Ascending aorta (tissue), 2 donors: ENCODE results near the gene PSMD4. TPM values are rescaled to one million over a fixed set of nuclear protein-coding genes. Genes with fewer than 3 reads are reported as not detected.

ENCODE experiments used
- DNase-seq, 2 donors: peaks; one replicate each; pipeline ENCODE4 v3.0.0-alpha.2; 2019; ENCODE audit warnings: low spot score in 2 of 2
- H3K27ac ChIP-seq, 2 donors: fragments of 200-600 bp; sonication (generic); one replicate each; pipeline ENCODE4 v1.5.1; 2016 to 2017; ENCODE audit warnings: mild to moderate bottlenecking in 1 of 2
- H3K27me3 ChIP-seq: fragments of 200-600 bp; sonication (generic); one replicate; pipeline ENCODE4 v1.5.1; 2017
- H3K36me3 ChIP-seq, 2 donors: fragments of 200-600 bp; sonication (generic); one replicate each; pipeline ENCODE4 v1.5.1; 2016
- H3K4me1 ChIP-seq, 2 donors: fragments of 200-600 bp; sonication (generic); one replicate each; pipeline ENCODE4 v1.5.1; 2016 to 2017; ENCODE audit warnings: mild to moderate bottlenecking in 1 of 2
- H3K4me3 ChIP-seq, 2 donors: fragments of 200-600 bp; sonication (generic); one replicate each; pipeline ENCODE4 v1.5.1; 2016 to 2017; ENCODE audit warnings: mild to moderate bottlenecking in 1 of 2
- H3K9me3 ChIP-seq, 2 donors: fragments of 200-600 bp; sonication (generic); one replicate each; pipeline ENCODE4 v1.5.1; 2016
- CTCF ChIP-seq, 3 experiments: fragments of 200-600 bp in 2 of 3; fragments of 450-650 bp in 1 of 3; sonication (generic) in 2 of 3; IDR thresholded peaks; one replicate each; pipeline ENCODE4 v1.5.1; 2016 to 2019; ENCODE audit warnings: antibody characterized with exemption in 3 of 3, mild to moderate bottlenecking in 1 of 3, moderate library complexity in 1 of 3
- intact Hi-C: fragments of 100-400 bp; cut with DNase I; formaldehyde crosslinking; loops from one replicate; pipeline ENCODE4 v1.15.1; 2023
- total RNA-seq: library from RNA; depleted of rRNA; stranded (reverse); fragments of >200 nt; gene quantifications from one replicate; pipeline ENCODE4 v1.1.0, GENCODE V29; 2016

PSMD4 gene
- total RNA-seq, 1 donor from 2014 or later = 83.5 TPM

- DNase-seq = no peak
- intact Hi-C loops = no loop called here
- H3K4me3 ChIP-seq = no peak overlapping the region
- H3K4me1 ChIP-seq = peaks cover 9 to 38% of the 10 kb centered on the region in 2 donors
- peak overlapping the region; percentile 79 to 85 for H3K27ac ChIP-seq
- H3K27me3 ChIP-seq = no peaks in the 10 kb centered on the region
- TF ChIP-seq CTCF (IDR thresholded peaks at IDR 0.05) = no peak
- H3K36me3 ChIP-seq = peaks cover 25 to 68% of the 10 kb centered on the region in 2 donors
- no peaks in the 10 kb centered on the region for H3K9me3 ChIP-seq
Measured at GRCh38 chr1:151312411-151312810, 57.9 kb downstream of the PSMD4 start.

DNA sequence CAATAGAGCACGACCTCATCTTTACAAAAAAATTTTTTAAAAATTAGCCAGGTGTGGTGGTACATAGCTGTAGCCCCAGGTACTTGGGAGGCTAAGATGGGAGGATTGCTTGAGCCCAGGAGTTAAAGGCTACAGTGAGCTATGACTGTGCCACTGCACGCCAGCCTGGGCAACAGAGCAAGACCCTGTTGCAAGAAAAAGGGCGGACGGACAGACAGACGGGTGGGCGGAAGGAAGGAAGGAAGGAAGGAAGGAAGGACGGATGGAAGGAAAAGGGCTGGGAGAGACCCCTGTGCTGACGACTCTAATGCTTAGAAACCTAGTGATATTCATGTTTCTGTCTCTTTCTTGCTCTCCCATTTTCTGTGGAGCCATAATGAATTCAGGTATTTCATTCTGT, 58.3 kb downstream of the PSMD4 start:
- no peak for TF ChIP-seq CTCF (IDR thresholded peaks at IDR 0.05)
- H3K36me3 ChIP-seq = peaks cover 21 to 64% of the 10 kb centered on the region in 2 donors
- H3K9me3 ChIP-seq = no peaks in the 10 kb centered on the region
- intact Hi-C loops = no loop called here
- peaks cover 9 to 38% of the 10 kb centered on the region in 2 donors for H3K4me1 ChIP-seq
- DNase-seq = no peak
- H3K27me3 ChIP-seq = no peaks in the 10 kb centered on the region
- H3K4me3 ChIP-seq = no peak overlapping the region
- H3K27ac ChIP-seq = peak overlapping the region; percentile 79 to 85

GRCh38 chr1:151313501-151313900, 59.0 kb downstream of the PSMD4 start:
- DNase-seq = no peak
- no peaks in the 10 kb centered on the region for H3K9me3 ChIP-seq
- H3K27me3 ChIP-seq = no peaks in the 10 kb centered on the region
- H3K4me1 ChIP-seq = peaks cover 9 to 38% of the 10 kb centered on the region in 2 donors
- peaks cover 14 to 57% of the 10 kb centered on the region in 2 donors for H3K36me3 ChIP-seq
- H3K4me3 ChIP-seq = no peak overlapping the region
- H3K27ac ChIP-seq = peak overlapping the region; percentile 79 to 85
- no peak for TF ChIP-seq CTCF (IDR thresholded peaks at IDR 0.05)
- intact Hi-C loops = no loop called here

DNA sequence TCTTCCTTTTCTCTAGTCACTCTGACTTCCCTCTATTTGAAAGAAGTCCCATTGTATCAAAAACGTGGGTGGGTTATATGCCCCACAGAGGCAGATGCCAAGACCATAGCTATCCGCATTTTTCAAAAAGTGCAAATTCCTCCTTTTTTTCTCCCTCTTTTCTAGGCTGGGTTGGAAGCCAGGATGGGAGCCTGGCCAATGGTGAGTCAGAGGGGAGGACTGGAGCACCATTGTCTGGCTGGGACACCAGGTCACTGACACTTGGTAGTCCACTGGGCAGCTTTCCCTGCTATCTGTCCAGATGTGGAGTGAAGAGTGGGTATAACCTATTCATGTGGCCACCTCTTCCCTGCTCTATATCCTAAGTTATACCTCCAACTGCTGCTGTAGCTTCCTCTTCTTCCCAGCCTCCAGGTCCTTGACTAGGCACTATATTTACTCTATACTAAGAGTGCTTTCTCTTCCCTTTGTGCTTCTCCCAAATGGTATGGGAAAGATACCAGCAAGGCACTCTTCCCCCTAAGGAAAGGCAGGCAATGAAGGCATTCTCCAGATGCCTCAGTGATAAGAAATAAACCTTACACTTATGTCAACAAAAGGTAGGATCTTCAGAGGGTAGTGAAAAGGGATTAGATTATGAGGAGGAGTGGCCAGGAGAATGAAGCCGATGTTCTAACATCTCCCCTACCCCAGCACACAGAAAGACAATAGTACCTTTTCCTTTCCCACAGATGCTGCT, 59.8 kb downstream of the PSMD4 start:
- no peaks in the 10 kb centered on the region for H3K9me3 ChIP-seq
- H3K4me3 ChIP-seq = no peak overlapping the region
- TF ChIP-seq CTCF (IDR thresholded peaks at IDR 0.05) = no peak
- no peaks in the 10 kb centered on the region for H3K27me3 ChIP-seq
- DNase-seq = peak in 1 of 2 donors; percentile 87
- peaks cover 9 to 38% of the 10 kb centered on the region in 2 donors for H3K4me1 ChIP-seq
- intact Hi-C loops = no loop called here
- peak overlapping the region; percentile 79 to 85 for H3K27ac ChIP-seq
- H3K36me3 ChIP-seq = peaks cover 14 to 49% of the 10 kb centered on the region in 2 donors

GRCh38 chr1:151315565-151316235, 61.2 kb downstream of the PSMD4 start:
- peaks cover 9 to 34% of the 10 kb centered on the region in 2 donors for H3K4me1 ChIP-seq

More at GRCh38 chr1:151315565-151316235, 61.2 kb downstream of the PSMD4 start:
- intact Hi-C loops = no loop called here
- no peaks in the 10 kb centered on the region for H3K27me3 ChIP-seq
- TF ChIP-seq CTCF (IDR thresholded peaks at IDR 0.05) = no peak
- peaks cover 14 to 40% of the 10 kb centered on the region in 2 donors for H3K36me3 ChIP-seq
- DNase-seq = no peak
- H3K9me3 ChIP-seq = no peaks in the 10 kb centered on the region
- H3K4me3 ChIP-seq = no peak overlapping the region
- H3K27ac ChIP-seq = no peak overlapping the region

Other genes starting within 250 kb of the PSMD4 start
- 9.7 TPM for gene MINDY1, start 247.8 kb upstream of the PSMD4 start, total RNA-seq
- gene PRUNE1, start 246.3 kb upstream of the PSMD4 start, total RNA-seq = 36.5 TPM
- not detected for gene BNIPL, start 218.1 kb upstream of the PSMD4 start, total RNA-seq
- gene C1orf56, start 207.0 kb upstream of the PSMD4 start, total RNA-seq = 11.4 TPM
- gene CDC42SE1, start 195.1 kb upstream of the PSMD4 start, total RNA-seq = 42.4 TPM
- gene MLLT11, start 194.3 kb upstream of the PSMD4 start, total RNA-seq = 3.6 TPM
- gene GABPB2, start 184.0 kb upstream of the PSMD4 start, total RNA-seq = 3.7 TPM
- 31.8 TPM for gene SEMA6C, start 108.1 kb upstream of the PSMD4 start, total RNA-seq
- gene TNFAIP8L2, start 98.1 kb upstream of the PSMD4 start, total RNA-seq = not detected
- gene LYSMD1, start 88.8 kb upstream of the PSMD4 start, total RNA-seq = 0.85 TPM
- gene SCNM1, start 88.6 kb upstream of the PSMD4 start, total RNA-seq = 27.4 TPM
- not detected for gene TMOD4, start 78.8 kb upstream of the PSMD4 start, total RNA-seq
- gene VPS72, start 64.5 kb upstream of the PSMD4 start, total RNA-seq = 33.6 TPM
- 36.5 TPM for gene PIP5K1A, start 56.2 kb upstream of the PSMD4 start, total RNA-seq
- 67.9 TPM for gene ZNF687, start 27.6 kb downstream of the PSMD4 start, total RNA-seq
- 94.8 TPM for gene PI4KB, start 72.7 kb downstream of the PSMD4 start, total RNA-seq
- gene RFX5, start 92.5 kb downstream of the PSMD4 start, total RNA-seq = 8.4 TPM
- 102 TPM for gene SELENBP1, start 118.0 kb downstream of the PSMD4 start, total RNA-seq
- 320 TPM for gene PSMB4, start 144.8 kb downstream of the PSMD4 start, total RNA-seq
- 18.1 TPM for gene POGZ, start 204.8 kb downstream of the PSMD4 start, total RNA-seq